HG03159 (cell line): ENCODE data around the gene AARS2.

Experiments
- ATAC-seq: cut with Tn5 transposase; IDR thresholded peaks from one replicate; pipeline ENCODE4 v1.9.1; 2021; ENCODE audit warnings: mild to moderate bottlenecking, moderate library complexity; ENCODE audit not compliant: unreplicated experiment

Gene AARS2

GRCh38 chr6:44264154-44265006 is 48.8 kb downstream of the AARS2 start:
- peak; percentile 36 for ATAC-seq

GRCh38 chr6:44263354-44264100 is 49.6 kb downstream of the AARS2 start:
- ATAC-seq, result no peak

- no peak for ATAC-seq
These were observed 50.4 kb downstream of the AARS2 start for GRCh38 chr6:44262467-44263353.

- no peak for ATAC-seq
These were observed 51.6 kb downstream of the AARS2 start for GRCh38 chr6:44261581-44261980.

GRCh38 chr6:44260451-44261297 is 52.5 kb downstream of the AARS2 start:
- ATAC-seq, result no peak

GRCh38 chr6:44260011-44260410 is 53.1 kb downstream of the AARS2 start:
- no peak for ATAC-seq

- no peak for ATAC-seq
These were observed 54.2 kb downstream of the AARS2 start for GRCh38 chr6:44258921-44259320.

- no peak for ATAC-seq
These were observed 54.8 kb downstream of the AARS2 start for GRCh38 chr6:44258325-44258863.

GRCh38 chr6:44257753-44258324 is 55.3 kb downstream of the AARS2 start:
- peak; percentile 16 for ATAC-seq

GRCh38 chr6:44257025-44257752 is 56.0 kb downstream of the AARS2 start, which contains the start of gene SLC35B2:
Gene SLC35B2, minus strand, starts transcription at chr6:44257528. Its CDS starts 118 bp downstream, at chr6:44257410.
- peak; percentile 48 for ATAC-seq

- ATAC-seq, result no peak
These were observed 56.4 kb downstream of the AARS2 start for GRCh38 chr6:44256775-44257024.

- no peak for ATAC-seq
These were observed 57.0 kb downstream of the AARS2 start for GRCh38 chr6:44255871-44256774.

- ATAC-seq, result no peak
These were observed 57.9 kb downstream of the AARS2 start for GRCh38 chr6:44255105-44255808.

GRCh38 chr6:44254191-44255104 is 58.7 kb downstream of the AARS2 start:
- ATAC-seq, result no peak

- no peak for ATAC-seq
These were observed 59.6 kb downstream of the AARS2 start for GRCh38 chr6:44253307-44254101.
